HAP-1 (cell line): ENCODE data around the gene POLR2L.
A peak's percentile ranks its signal among the peaks of the same experiment; 100 is the strongest.

ENCODE experiments used
- DNase-seq, 2 experiments: peaks; one replicate each; pipeline ENCODE4 v3.0.0-alpha.2; 2016 to 2020; ENCODE audit warnings: low spot score in 2 of 2
- H3K27me3 ChIP-seq: fragments of 250-450 bp; sonication (Bioruptor Pico); 2 replicates; pipeline ENCODE4 v1.5.1; 2020; ENCODE audit warnings: low read depth, mild to moderate bottlenecking, moderate library complexity
- H3K36me3 ChIP-seq: fragments of 250-450 bp; sonication (Bioruptor Pico); replicated peaks from 2 replicates; pipeline ENCODE4 v1.5.1; 2020; ENCODE audit warnings: mild to moderate bottlenecking
- H3K4me1 ChIP-seq: fragments of 250-450 bp; sonication (Bioruptor Pico); 2 replicates; pipeline ENCODE4 v1.5.1; 2020; ENCODE audit warnings: mild to moderate bottlenecking
- H3K4me3 ChIP-seq: fragments of 250-450 bp; sonication (Bioruptor Pico); 2 replicates; pipeline ENCODE4 v1.5.1; 2020; ENCODE audit warnings: mild to moderate bottlenecking, moderate library complexity
- H3K9me3 ChIP-seq: fragments of 250-450 bp; sonication (Bioruptor Pico); 2 replicates; pipeline ENCODE4 v1.5.1; 2020; ENCODE audit warnings: mild to moderate bottlenecking, moderate library complexity
- in situ Hi-C: fragments of 300-500 bp; cut with MboI; formaldehyde crosslinking; loops from 3 replicates; pipeline ENCODE4 v1.14.3; 2020; ENCODE audit warnings: low sequenced_read_pairs, inconsistent platforms, mixed read lengths

POLR2L gene

DNA sequence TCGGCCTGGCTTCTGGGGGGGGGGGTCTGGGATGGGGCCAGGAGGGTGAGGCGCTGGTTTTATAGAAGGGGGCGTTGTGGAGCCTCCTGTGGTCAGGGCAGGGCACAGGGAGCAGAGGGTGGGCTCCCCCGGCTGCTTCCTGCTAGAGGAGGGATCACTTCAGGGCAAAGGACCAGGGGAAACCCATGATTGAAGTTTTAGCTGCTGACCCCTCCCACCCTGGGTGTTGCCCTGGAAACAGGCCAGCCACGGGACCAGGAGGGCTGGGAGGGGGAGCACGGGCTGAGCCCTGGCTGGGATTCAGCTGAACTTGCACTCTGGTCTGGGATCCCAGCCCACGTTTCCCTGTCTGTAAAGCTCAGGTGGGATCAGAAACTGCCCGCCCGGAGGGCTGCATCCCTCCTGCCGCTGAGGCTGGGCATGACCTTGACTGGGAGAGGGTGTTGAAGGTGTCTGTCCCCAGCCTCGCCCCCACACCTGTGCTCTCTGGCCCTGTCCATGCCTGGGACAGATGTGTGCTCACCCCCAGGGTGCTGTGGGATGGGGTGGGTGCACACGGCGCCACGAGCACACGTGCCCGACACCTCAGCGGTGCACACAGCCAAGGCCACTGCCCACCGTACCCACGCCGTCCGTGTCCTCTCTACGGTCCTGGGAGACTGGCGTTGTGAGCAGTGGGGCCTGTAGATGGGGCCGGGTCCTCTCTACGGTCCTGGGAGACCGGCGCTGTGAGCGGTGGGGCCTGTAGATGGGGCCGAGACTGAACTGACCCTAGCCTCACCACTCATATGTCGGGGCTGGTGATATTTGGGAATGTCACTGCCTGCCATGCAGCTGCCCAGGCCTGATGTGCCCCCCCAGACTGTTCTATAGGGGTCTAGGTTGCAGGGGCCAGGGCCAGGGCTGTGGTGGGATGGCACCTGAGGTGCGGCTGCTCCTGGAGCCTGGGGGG is 2.6 kb upstream of the POLR2L start:
- H3K27me3 ChIP-seq, result no peaks in the 10 kb centered on the region
- peak; percentile 76 to 91 for DNase-seq
- peak overlapping the region; percentile 89 for H3K4me3 ChIP-seq
- peaks cover 24% of the 10 kb centered on the region for H3K36me3 ChIP-seq
- H3K9me3 ChIP-seq, result no peaks in the 10 kb centered on the region
- in situ Hi-C loops, result no loop called here
- peaks cover 14% of the 10 kb centered on the region for H3K4me1 ChIP-seq

DNA sequence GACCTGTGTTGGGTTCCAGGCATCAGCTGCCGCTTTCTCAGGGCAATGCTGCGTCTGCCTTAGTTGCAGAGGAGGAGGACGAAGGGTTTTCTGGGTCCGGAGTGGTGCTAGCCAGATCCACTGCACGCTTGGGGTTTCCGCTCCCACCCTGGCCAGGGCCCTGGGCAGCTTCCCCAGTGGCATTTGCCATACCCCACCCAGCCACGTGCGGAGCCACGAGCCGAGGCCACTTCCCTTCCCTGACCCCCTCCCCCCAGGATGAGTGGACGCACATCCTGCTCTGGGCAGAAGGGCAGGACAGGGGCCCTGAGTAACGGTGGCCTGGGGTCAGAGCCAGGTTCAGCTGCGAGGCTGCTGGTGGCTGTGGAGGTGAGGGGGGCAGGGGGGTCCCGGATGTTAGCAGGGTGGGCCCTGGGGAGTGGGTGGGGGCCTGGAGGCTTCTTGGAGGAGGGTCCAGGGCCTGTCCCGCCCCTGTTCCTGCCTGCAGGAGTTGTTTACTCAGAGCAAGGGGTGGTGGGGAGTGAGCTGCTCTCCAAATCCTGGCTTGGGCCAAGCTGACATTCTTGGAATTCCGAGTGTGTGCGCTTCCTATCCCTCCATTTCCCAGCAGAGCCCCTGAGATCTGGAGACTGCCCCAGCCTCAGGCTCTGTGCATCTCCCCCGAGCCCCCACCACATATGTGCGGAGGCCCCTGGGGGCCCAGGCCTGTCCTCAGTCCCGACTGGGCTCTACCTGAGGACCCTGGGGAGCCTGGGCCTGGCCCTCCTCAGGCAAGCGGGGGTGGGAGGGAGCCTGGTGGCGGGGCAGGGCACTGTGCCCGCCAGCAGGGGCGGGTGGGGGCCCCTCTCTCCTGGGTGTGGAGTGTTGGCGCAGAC is 1.7 kb upstream of the POLR2L start:
- H3K4me1 ChIP-seq, result peaks cover 14% of the 10 kb centered on the region
- no peaks in the 10 kb centered on the region for H3K27me3 ChIP-seq
- H3K9me3 ChIP-seq, result no peaks in the 10 kb centered on the region
- in situ Hi-C loops, result no loop called here
- DNase-seq, result peak; percentile 79 to 89
- H3K36me3 ChIP-seq, result peaks cover 33% of the 10 kb centered on the region
- peak overlapping the region; percentile 89 for H3K4me3 ChIP-seq

DNA sequence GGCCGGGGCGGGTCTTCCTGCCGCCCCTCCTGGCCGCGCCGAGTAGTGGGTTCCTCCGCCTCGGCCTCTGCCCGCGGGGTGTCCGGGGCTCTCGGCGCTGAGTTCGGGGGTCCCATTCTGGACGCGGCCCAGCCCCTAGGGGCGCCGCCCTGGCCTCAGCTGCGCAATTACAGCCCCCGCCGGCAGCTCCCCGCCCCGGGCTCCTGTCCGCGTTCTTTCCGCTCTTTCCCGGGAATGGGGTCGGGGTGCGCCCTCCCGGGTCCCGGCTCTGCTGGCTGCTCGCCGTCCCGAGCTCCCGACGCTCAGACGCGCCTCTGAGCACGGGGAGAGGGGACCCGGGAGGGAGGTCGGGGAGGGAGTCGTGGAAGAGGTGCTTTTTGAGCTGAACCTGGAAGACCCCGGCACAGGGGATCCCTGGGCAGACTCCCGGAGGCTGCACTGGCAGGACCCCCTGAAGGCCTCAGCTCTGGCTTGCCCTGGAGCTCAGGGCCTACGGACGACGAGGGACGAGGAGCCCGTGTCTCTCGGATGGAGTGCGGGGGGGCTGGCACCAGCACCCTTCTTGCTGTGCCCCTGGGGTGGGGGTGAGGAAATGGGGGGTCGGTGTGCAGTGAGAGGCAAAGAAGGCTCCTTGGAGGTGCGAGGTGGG is 881 bp upstream of the POLR2L start:
- no peaks in the 10 kb centered on the region for H3K9me3 ChIP-seq
- in situ Hi-C loops, result no loop called here
- DNase-seq, result peak in 1 of 2 experiments; percentile 45
- peaks cover 37% of the 10 kb centered on the region for H3K36me3 ChIP-seq
- H3K27me3 ChIP-seq, result no peaks in the 10 kb centered on the region
- H3K4me1 ChIP-seq, result peaks cover 14% of the 10 kb centered on the region
- H3K4me3 ChIP-seq, result peak overlapping the region; percentile 89

DNA sequence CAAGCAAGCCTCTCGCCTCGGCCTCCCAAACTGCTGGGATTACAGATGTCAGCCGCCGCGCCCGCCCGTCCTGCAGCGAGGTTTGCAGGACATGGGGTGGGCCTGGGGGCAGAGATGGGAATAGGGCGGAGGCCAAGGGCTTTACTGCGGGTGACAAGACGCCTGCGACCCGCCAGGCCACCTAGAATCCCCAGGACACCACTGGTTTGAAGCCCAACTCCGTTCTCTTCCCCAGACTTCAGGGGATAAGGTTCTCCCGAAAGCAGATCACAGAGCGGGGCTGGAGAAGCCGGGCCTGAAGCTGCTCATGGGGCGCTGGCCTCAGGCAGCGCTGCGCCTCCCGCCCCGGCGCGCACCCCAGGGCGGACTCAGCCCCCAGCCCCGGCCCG is 354 bp downstream of the POLR2L start:
- in situ Hi-C loops, result no loop called here
- Histone ChIP-seq H3K4me1 (peaks cover 14% of the 10 kb centered on the region), H3K9me3 (no peaks in the 10 kb centered on the region), H3K27me3 (no peaks in the 10 kb centered on the region), H3K4me3 (peak overlapping the region; percentile 89), H3K36me3 (peaks cover 48% of the 10 kb centered on the region)
- no peak for DNase-seq

DNA sequence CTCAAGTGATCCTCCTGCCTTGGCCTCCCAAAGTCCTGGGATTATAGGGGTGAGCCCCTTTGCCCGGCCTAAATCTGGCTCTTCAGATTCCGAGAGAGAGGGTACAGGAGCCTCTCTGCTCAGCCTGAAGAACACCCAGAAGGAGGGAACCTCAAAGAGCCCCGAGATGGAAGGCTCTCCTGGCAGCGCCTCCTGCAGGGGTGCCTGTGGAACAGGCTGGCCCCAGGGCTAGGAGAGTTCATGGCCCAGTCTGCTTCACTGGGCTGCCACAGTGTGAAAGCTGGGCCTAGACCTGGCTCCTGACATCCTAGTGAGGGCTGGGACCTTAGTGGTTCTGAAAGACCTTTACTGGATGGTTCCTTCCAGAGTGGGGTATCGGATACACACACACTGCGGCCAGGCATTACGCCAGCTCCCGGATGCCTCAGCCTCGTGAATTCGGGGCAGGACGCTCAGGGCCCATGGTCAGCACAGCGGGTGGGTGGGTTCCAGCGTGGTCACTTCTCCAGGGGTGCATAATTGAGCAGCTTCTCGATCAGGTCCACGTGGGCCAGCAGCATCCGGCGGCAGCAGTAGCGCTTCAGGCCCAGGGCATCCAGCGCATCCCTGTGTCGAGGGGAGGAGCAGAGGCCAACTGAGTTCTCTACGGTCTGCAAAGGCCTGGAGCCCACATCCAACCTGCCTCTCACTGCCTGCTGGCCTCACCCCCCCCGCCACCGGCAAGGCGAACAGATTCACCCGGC is 2.3 kb downstream of the POLR2L start:
- Histone ChIP-seq H3K4me3 (peak overlapping the region; percentile 89; the same call in 1 of the 2 replicates), H3K4me1 (peaks cover 13% of the 10 kb centered on the region), H3K36me3 (peaks cover 63% of the 10 kb centered on the region), H3K27me3 (no peaks in the 10 kb centered on the region), H3K9me3 (no peaks in the 10 kb centered on the region)
- in situ Hi-C loops, result no loop called here
- DNase-seq, result no peak

DNA sequence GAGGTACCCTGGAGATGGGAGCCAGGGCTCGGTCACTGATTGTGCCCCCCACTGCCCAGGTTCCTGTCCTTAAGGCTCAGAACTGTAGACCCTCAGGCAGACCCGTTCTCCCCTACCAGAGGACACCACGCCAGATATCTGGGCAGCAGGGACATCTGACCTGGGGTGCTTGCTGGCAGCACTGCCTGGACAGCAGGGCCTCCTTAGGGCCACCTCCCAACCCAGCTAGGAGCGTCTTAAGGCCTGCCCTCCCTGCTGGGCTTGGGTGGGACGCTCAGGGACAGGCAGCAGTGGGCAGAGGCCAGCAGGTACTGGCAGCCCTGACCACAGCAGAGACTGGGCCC is 3.1 kb downstream of the POLR2L start:
- Histone ChIP-seq H3K9me3 (no peaks in the 10 kb centered on the region), H3K36me3 (peaks cover 66% of the 10 kb centered on the region), H3K27me3 (no peaks in the 10 kb centered on the region), H3K4me3 (no peak overlapping the region), H3K4me1 (peaks cover 17% of the 10 kb centered on the region)
- no peak for DNase-seq
- in situ Hi-C loops, result no loop called here

DNA sequence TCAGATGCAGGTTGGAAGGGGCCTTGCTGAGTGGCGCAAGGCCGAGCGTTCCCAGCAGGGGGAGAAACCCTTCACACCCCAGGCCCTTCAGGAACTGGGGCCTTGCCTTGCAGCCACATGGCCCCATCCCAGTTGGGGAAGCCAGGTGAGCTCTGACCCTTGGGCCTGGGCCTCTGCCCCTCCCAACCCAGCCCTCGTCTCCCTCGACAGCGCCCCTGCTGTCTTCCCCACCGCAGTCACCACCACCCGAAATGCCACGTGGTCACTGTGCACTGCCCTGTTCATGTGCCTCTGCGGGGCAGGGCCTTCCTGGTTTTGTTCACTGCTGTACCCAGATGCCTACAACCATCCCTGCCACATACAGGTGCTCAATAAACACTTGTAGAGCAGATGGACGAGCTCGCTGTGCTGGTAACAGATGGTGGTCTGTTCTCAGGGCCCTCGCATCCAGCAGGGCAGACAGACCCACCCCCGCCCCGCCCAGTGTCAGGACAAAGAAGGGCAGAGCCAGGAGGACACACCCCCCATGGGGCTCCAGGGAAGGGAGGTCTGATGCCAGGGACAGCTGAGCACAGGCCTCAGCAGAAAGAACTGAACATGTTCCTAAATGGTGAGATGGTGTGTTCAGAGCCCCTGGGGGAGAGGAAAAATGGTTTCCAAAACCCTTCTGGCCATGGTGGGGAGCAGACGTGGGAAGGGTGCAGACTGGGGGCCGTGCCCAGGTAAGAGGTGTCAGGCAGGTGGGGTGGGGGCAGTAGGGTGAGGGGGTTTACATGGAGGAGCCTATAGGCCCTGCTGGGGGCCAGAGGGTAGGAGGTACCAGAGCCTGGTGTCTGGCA is 3.7 kb downstream of the POLR2L start:
- no peaks in the 10 kb centered on the region for H3K27me3 ChIP-seq
- peak in 1 of 2 experiments; percentile 62 for DNase-seq
- in situ Hi-C loops, result no loop called here
- no peaks in the 10 kb centered on the region for H3K9me3 ChIP-seq
- peaks cover 66% of the 10 kb centered on the region for H3K36me3 ChIP-seq
- H3K4me3 ChIP-seq, result no peak overlapping the region
- peaks cover 20% of the 10 kb centered on the region for H3K4me1 ChIP-seq

DNA sequence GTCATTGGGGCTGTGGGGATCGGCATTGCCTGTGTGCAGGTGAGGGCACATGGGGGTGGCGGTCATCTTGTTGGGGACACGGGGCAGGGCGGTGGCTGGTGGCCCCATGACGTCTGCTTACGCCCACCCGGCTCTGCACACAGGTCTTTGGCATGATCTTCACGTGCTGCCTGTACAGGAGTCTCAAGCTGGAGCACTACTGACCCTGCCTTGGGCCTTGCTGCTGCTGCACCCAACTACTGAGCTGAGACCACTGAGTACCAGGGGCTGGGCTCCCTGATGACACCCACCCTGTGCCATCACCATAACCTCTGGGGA is 4.4 kb downstream of the POLR2L start:
- H3K27me3 ChIP-seq, result no peaks in the 10 kb centered on the region
- H3K4me3 ChIP-seq, result no peak overlapping the region
- DNase-seq, result no peak
- peaks cover 21% of the 10 kb centered on the region for H3K4me1 ChIP-seq
- in situ Hi-C loops, result no loop called here
- H3K9me3 ChIP-seq, result no peaks in the 10 kb centered on the region
- peaks cover 66% of the 10 kb centered on the region for H3K36me3 ChIP-seq

DNA sequence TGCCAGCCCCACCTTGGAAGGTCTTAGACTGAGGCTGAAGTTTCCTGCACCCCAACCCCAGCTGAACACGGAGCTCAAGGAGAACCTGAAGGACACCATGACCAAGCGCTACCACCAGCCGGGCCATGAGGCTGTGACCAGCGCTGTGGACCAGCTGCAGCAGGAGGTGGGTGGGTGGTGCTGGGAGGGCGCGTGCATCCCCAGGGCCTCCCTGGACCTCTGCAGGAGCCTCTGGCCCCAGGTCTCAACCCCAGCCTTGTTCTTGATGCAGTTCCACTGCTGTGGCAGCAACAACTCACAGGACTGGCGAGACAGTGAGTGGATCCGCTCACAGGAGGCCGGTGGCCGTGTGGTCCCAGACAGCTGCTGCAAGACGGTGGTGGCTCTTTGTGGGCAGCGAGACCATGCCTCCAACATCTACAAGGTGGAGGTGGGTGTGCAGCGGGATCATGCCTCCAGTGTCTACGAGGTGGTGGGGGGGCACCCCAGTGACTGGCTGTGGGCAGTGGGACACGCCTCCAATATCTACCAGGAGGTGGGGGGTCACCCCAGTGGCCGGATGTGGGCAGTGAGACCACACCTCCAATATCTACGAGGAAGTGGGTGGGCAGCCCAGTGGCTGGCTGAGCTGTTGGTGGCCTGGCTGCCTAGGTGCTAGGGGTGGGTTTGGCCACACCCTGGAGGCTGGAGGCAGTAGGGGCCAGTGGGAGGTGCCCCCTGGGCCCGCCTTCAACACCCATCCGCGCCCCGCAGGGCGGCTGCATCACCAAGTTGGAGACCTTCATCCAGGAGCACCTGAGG is 4.9 kb downstream of the POLR2L start:
- Histone ChIP-seq H3K27me3 (no peaks in the 10 kb centered on the region), H3K4me1 (peaks cover 21% of the 10 kb centered on the region), H3K9me3 (no peaks in the 10 kb centered on the region), H3K36me3 (peaks cover 66% of the 10 kb centered on the region), H3K4me3 (no peak overlapping the region)
- in situ Hi-C loops, result no loop called here
- no peak for DNase-seq

DNA sequence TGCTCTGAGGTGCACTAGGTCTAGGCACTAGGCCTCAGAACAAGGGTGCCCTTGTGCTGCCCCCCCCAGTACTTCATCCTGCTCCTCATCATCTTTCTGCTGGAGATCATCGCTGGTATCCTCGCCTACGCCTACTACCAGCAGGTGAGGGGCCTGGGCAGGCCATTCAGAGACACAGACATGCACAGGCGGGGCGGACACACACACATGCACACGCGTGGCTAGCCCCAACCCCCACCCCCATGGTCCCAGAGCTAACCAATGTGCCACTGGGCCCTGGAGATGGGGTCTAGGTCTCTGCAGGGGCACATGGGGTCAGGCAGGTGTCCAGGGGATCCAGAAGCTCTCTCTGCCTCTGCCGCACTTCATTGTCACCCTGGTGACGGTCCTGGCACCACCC is 5.6 kb downstream of the POLR2L start:
- no peak overlapping the region for H3K4me3 ChIP-seq
- in situ Hi-C loops, result no loop called here
- H3K36me3 ChIP-seq, result peaks cover 61% of the 10 kb centered on the region
- H3K4me1 ChIP-seq, result peaks cover 27% of the 10 kb centered on the region
- DNase-seq, result no peak
- no peaks in the 10 kb centered on the region for H3K9me3 ChIP-seq
- H3K27me3 ChIP-seq, result no peaks in the 10 kb centered on the region

DNA sequence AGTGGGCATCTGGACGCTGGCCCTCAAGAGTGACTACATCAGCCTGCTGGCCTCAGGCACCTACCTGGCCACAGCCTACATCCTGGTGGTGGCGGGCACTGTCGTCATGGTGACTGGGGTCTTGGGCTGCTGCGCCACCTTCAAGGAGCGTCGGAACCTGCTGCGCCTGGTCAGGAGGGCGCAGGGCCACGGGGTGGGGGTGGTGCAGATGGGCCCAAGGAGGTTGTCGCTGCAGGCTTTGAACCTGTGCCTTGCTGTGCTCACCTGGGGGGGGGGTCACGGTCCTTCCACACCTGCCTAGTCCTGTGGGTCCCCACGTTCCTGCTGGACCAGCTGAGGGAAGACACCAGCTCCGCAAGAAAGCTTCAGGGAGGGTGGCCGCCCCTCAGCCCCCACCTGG is 6.1 kb downstream of the POLR2L start:
- H3K27me3 ChIP-seq, result no peaks in the 10 kb centered on the region
- DNase-seq, result no peak
- in situ Hi-C loops, result no loop called here
- H3K4me3 ChIP-seq, result no peak overlapping the region
- H3K9me3 ChIP-seq, result no peaks in the 10 kb centered on the region
- peaks cover 58% of the 10 kb centered on the region for H3K36me3 ChIP-seq
- H3K4me1 ChIP-seq, result peaks cover 29% of the 10 kb centered on the region
